Mesothelial cell of epicardium (in vitro differentiated cells): ENCODE results near the gene POLR2C. TPM values are rescaled to one million over a fixed set of nuclear protein-coding genes. Genes with fewer than 3 reads are reported as not detected.

Experiments used
- DNase-seq, 2 experiments: peaks; one replicate each; pipeline ENCODE4 v3.0.0; 2021; ENCODE audit warnings: low spot score in 2 of 2; ENCODE audit not compliant: unreplicated experiment in 2 of 2
- H3K27ac Mint-ChIP-seq: 2 replicates; pipeline ENCODE4 v1.8.0; 2021; ENCODE audit warnings: mixed read lengths
- H3K27me3 Mint-ChIP-seq: 2 replicates; pipeline ENCODE4 v1.8.0; 2021; ENCODE audit warnings: low read depth, mixed read lengths
- H3K36me3 Mint-ChIP-seq: 2 replicates; pipeline ENCODE4 v1.8.0; 2021; ENCODE audit warnings: mixed read lengths
- H3K4me1 Mint-ChIP-seq: 2 replicates; pipeline ENCODE4 v1.8.0; 2021; ENCODE audit warnings: mixed read lengths
- H3K4me3 Mint-ChIP-seq: 2 replicates; pipeline ENCODE4 v1.8.0; 2021; ENCODE audit warnings: mild to moderate bottlenecking, moderate library complexity, mixed read lengths
- H3K9me3 Mint-ChIP-seq: 2 replicates; pipeline ENCODE4 v1.8.0; 2021; ENCODE audit warnings: mixed read lengths
- CTCF ChIP-seq: fragments of 200-600 bp; sonication (generic); IDR thresholded peaks from one replicate; pipeline ENCODE4 v1.5.0; 2021; ENCODE audit warnings: antibody characterized with exemption; ENCODE audit not compliant: unreplicated experiment
- total RNA-seq: library from RNA; stranded (reverse); gene quantifications from 3 replicates; pipeline ENCODE4 v1.2.1, GENCODE V29; 2021

POLR2C gene
- total RNA-seq, 1 donor from 2014 or later, result 65.0 TPM

GRCh38 chr16:57471209-57471608 is 8.7 kb downstream of the POLR2C start:
- DNase-seq, result no peak
- Mint-ChIP-seq H3K27ac (no peak overlapping the region), H3K36me3 (peaks cover 17% of the 10 kb centered on the region), H3K4me3 (no peak overlapping the region), H3K4me1 (peaks cover 3% of the 10 kb centered on the region), H3K27me3 (no peaks in the 10 kb centered on the region), H3K9me3 (no peaks in the 10 kb centered on the region)
- no peak for TF ChIP-seq CTCF

- Mint-ChIP-seq H3K36me3 (peaks cover 17% of the 10 kb centered on the region), H3K27me3 (no peaks in the 10 kb centered on the region), H3K27ac (peak overlapping the region; percentile 48), H3K4me3 (no peak overlapping the region), H3K9me3 (no peaks in the 10 kb centered on the region), H3K4me1 (peaks cover 7% of the 10 kb centered on the region)
- no peak for TF ChIP-seq CTCF
- DNase-seq, result no peak
Measured at GRCh38 chr16:57471852-57472664, 9.6 kb downstream of the POLR2C start.

- no peak for DNase-seq
- TF ChIP-seq CTCF, result no peak
- Mint-ChIP-seq H3K9me3 (no peaks in the 10 kb centered on the region), H3K27me3 (no peaks in the 10 kb centered on the region), H3K27ac (no peak overlapping the region), H3K36me3 (peaks cover 17% of the 10 kb centered on the region), H3K4me3 (no peak overlapping the region), H3K4me1 (peaks cover 7% of the 10 kb centered on the region)
Measured at GRCh38 chr16:57472665-57473060, 10.2 kb downstream of the POLR2C start.

- no peak for DNase-seq
- Mint-ChIP-seq H3K27me3 (no peaks in the 10 kb centered on the region), H3K27ac (no peak overlapping the region)
Measured at GRCh38 chr16:57473176-57473840, 10.8 kb downstream of the POLR2C start.

GRCh38 chr16:57473906-57474305 is 11.4 kb downstream of the POLR2C start:
- Mint-ChIP-seq H3K27ac (no peak overlapping the region), H3K9me3 (no peaks in the 10 kb centered on the region), H3K27me3 (no peaks in the 10 kb centered on the region), H3K4me1 (peaks cover 11% of the 10 kb centered on the region), H3K36me3 (peaks cover 13% of the 10 kb centered on the region), H3K4me3 (no peak overlapping the region)
- no peak for DNase-seq
- no peak for TF ChIP-seq CTCF

More at GRCh38 chr16:57473176-57473840, 10.8 kb downstream of the POLR2C start:
- peaks cover 15% of the 10 kb centered on the region for H3K36me3 Mint-ChIP-seq
- TF ChIP-seq CTCF, result no peak
- peaks cover 7% of the 10 kb centered on the region for H3K4me1 Mint-ChIP-seq
- no peaks in the 10 kb centered on the region for H3K9me3 Mint-ChIP-seq
- H3K4me3 Mint-ChIP-seq, result no peak overlapping the region
